SK-N-SH (cell line): ENCODE results near the gene TMEM95.

Source experiments
- CTCF ChIP-seq: fragments of 200-600 bp; sonication (generic); IDR thresholded peaks from 2 replicates; pipeline ENCODE4 v1.6.1; 2017; ENCODE audit warnings: antibody characterized with exemption, mild to moderate bottlenecking, moderate library complexity
- ELF1 ChIP-seq: IDR thresholded peaks from 2 replicates; pipeline ENCODE4 v1.4.0; 2012
- POLR2AphosphoS5 ChIP-seq: IDR thresholded peaks from 2 replicates; pipeline ENCODE4 v1.6.1; 2012; ENCODE audit warnings: low read depth, low read length
- RAD21 ChIP-seq: IDR thresholded peaks from 2 replicates; pipeline ENCODE4 v1.6.1; 2012; ENCODE audit warnings: mild to moderate bottlenecking, low read length

GRCh38 chr17:7308625-7309433 is 46.1 kb upstream of the TMEM95 start:
- TF ChIP-seq RAD21 (no peak), POLR2AphosphoS5 (peak; percentile 73), CTCF (no peak), ELF1 (no peak)
